Prostate gland (tissue), 2 donors: ENCODE measurements around the gene HSPH1. TPM values are rescaled to one million over a fixed set of nuclear protein-coding genes. Genes with fewer than 3 reads are reported as not detected.

ENCODE experiments used
- DNase-seq: peaks from one replicate; pipeline ENCODE4 v3.0.0-alpha.2; 2019; ENCODE audit warnings: low spot score
- H3K27ac ChIP-seq, 2 donors: fragments of 200-600 bp; sonication (generic); 2 replicates each; pipeline ENCODE4 v1.5.1; 2017 to 2019
- H3K27me3 ChIP-seq: fragments of 200-600 bp; sonication (generic); replicated peaks from 2 replicates; pipeline ENCODE4 v1.5.1; 2019; ENCODE audit not compliant: insufficient read depth
- H3K36me3 ChIP-seq, 2 donors: fragments of 200-600 bp; sonication (generic); 1 replicate in 1 of 2; 2 replicates in 1 of 2; pipeline versions ENCODE4 v1.5.1 to v1.8.1; 2017 to 2019
- H3K4me1 ChIP-seq: fragments of 200-600 bp; sonication (generic); replicated peaks from 2 replicates; pipeline ENCODE4 v1.5.1; 2019
- H3K4me3 ChIP-seq, 2 donors: fragments of 200-600 bp; sonication (generic); 2 replicates each; pipeline ENCODE4 v1.5.1; 2017 to 2019
- H3K9me3 ChIP-seq: fragments of 200-600 bp; sonication (generic); 2 replicates; pipeline ENCODE4 v1.5.1; 2017
- CTCF ChIP-seq, 4 experiments: fragments of 200-600 bp in 2 of 4; fragments of 450-650 bp in 2 of 4; sonication (generic) in 2 of 4; IDR thresholded peaks; 1 replicate in 3 of 4; 2 replicates in 1 of 4; pipeline ENCODE4 v1.5.1; 2016 to 2019; ENCODE audit warnings: antibody characterized with exemption in 4 of 4, mild to moderate bottlenecking in 2 of 4, moderate library complexity in 2 of 4
- POLR2A ChIP-seq: fragments of 450-650 bp; IDR thresholded peaks from one replicate; pipeline ENCODE4 v1.6.1; 2016; ENCODE audit warnings: antibody characterized with exemption, mild to moderate bottlenecking
- POLR2AphosphoS5 ChIP-seq: sonication (generic); formaldehyde crosslinking; IDR thresholded peaks from one replicate; pipeline ENCODE4 v1.6.1; 2017; ENCODE audit warnings: antibody characterized with exemption
- WGBS: methylation state at CpG from one replicate; pipeline ENCODE4 v1.1.5; 2018; 5-methylcytosine and 5-hydroxymethylcytosine counted together
- intact Hi-C: fragments of 100-400 bp; cut with DNase I; formaldehyde crosslinking; loops from one replicate; pipeline ENCODE4 v1.14.2; 2022
- total RNA-seq, 2 donors: library from RNA; depleted of rRNA; stranded (reverse); fragments of >200 nt; gene quantifications; one replicate each; pipeline ENCODE4 v1.1.0, GENCODE V29; 2016

HSPH1 gene
- total RNA-seq, 2 donors from 2014 or later: 33.5 to 60.6 TPM

- intact Hi-C loops: loop anchor here (5.0 kb wide), 1 partner anchor 33 kb away; the partner anchor contains the start of gene HSPH1
- H3K27me3 ChIP-seq: no peaks in the 10 kb centered on the region
- H3K27ac ChIP-seq: no peak overlapping the region
- H3K9me3 ChIP-seq: no peaks in the 10 kb centered on the region
- H3K4me3 ChIP-seq: no peak overlapping the region
- no peaks in the 10 kb centered on the region for H3K36me3 ChIP-seq
- no peak for DNase-seq
- no peaks in the 10 kb centered on the region for H3K4me1 ChIP-seq
- no peak for TF ChIP-seq CTCF (IDR thresholded peaks at IDR 0.05)
- WGBS: 96% methylated on average over 4 of the region's 4 CpGs
These were observed 33.9 kb upstream of the HSPH1 start for GRCh38 chr13:31195616-31196015.

GRCh38 chr13:31192306-31192705 is 30.6 kb upstream of the HSPH1 start:
- no peaks in the 10 kb centered on the region for H3K27me3 ChIP-seq
- DNase-seq: no peak
- no peaks in the 10 kb centered on the region for H3K9me3 ChIP-seq
- intact Hi-C loops: no loop called here
- H3K4me1 ChIP-seq: no peaks in the 10 kb centered on the region
- no peak overlapping the region for H3K4me3 ChIP-seq
- WGBS: 54% methylated on average over 6 of the region's 6 CpGs
- H3K27ac ChIP-seq: no peak overlapping the region
- no peak for TF ChIP-seq CTCF (IDR thresholded peaks at IDR 0.05)
- no peak for TF ChIP-seq POLR2AphosphoS5
- TF ChIP-seq POLR2A: no peak
- no peaks in the 10 kb centered on the region for H3K36me3 ChIP-seq

- no peak for DNase-seq
- H3K36me3 ChIP-seq: no peaks in the 10 kb centered on the region
- no peak overlapping the region for H3K27ac ChIP-seq
- no peaks in the 10 kb centered on the region for H3K9me3 ChIP-seq
- no peaks in the 10 kb centered on the region for H3K4me1 ChIP-seq
- H3K27me3 ChIP-seq: no peaks in the 10 kb centered on the region
- WGBS: 84% methylated on average over 4 of the region's 4 CpGs
- H3K4me3 ChIP-seq: no peak overlapping the region
- intact Hi-C loops: no loop called here
- no peak for TF ChIP-seq POLR2A
- no peak for TF ChIP-seq CTCF (IDR thresholded peaks at IDR 0.05)
- no peak for TF ChIP-seq POLR2AphosphoS5
These were observed 30.0 kb upstream of the HSPH1 start for GRCh38 chr13:31191748-31192147.

- DNase-seq: no peak
- Histone ChIP-seq H3K36me3 (no peaks in the 10 kb centered on the region), H3K9me3 (no peaks in the 10 kb centered on the region), H3K4me1 (no peaks in the 10 kb centered on the region), H3K27ac (no peak overlapping the region), H3K4me3 (no peak overlapping the region), H3K27me3 (no peaks in the 10 kb centered on the region)
- intact Hi-C loops: no loop called here
- TF ChIP-seq POLR2A (no peak), CTCF (IDR thresholded peaks at IDR 0.05) (no peak), POLR2AphosphoS5 (no peak)
- WGBS: 69% methylated on average over 7 of the region's 7 CpGs
These were observed 23.4 kb upstream of the HSPH1 start for GRCh38 chr13:31184981-31185645.

- TF ChIP-seq CTCF (IDR thresholded peaks at IDR 0.05): no peak
- TF ChIP-seq POLR2A: no peak
- no peak for TF ChIP-seq POLR2AphosphoS5
- Histone ChIP-seq H3K36me3 (no peaks in the 10 kb centered on the region), H3K4me3 (no peak overlapping the region), H3K4me1 (no peaks in the 10 kb centered on the region), H3K27me3 (no peaks in the 10 kb centered on the region), H3K9me3 (no peaks in the 10 kb centered on the region), H3K27ac (no peak overlapping the region)
- 94% methylated on average over 6 of the region's 6 CpGs for WGBS
- intact Hi-C loops: no loop called here
- no peak for DNase-seq
These were observed 22.7 kb upstream of the HSPH1 start for GRCh38 chr13:31184451-31184850.
